AG04450 (cell line): ENCODE data around the gene BCL11B. TPM values are rescaled to one million over a fixed set of nuclear protein-coding genes. Genes with fewer than 3 reads are reported as not detected.

Experiments
- CTCF ChIA-PET: fragments of 300-600, 350-600 bp; formaldehyde crosslinking; extraction: SDS; loops from one replicate; lab custom pipeline; 2022; ENCODE audit warnings: antibody characterized with exemption, inconsistent platforms; lab: Charles Lee
- POLR2A ChIA-PET: fragments of 350-600 bp; formaldehyde crosslinking; extraction: SDS; loops from one replicate; lab custom pipeline; 2021; ENCODE audit warnings: antibody characterized with exemption, inconsistent platforms; lab: Yijun Ruan, JAX
- DNase-seq: peaks from one replicate; pipeline ENCODE4 v3.0.0-alpha.2; 2011; ENCODE audit warnings: low read depth, low spot score
- H3K27ac ChIP-seq: one replicate; pipeline ENCODE4 v1.5.1; 2012; ENCODE audit warnings: low read depth, low read length, control low read depth
- H3K27me3 ChIP-seq: one replicate; pipeline ENCODE4 v1.6.0; 2012; ENCODE audit warnings: low read length; ENCODE audit not compliant: control insufficient read depth, insufficient read depth
- H3K4me3 ChIP-seq: 2 replicates; pipeline ENCODE4 v1.5.1; 2011; ENCODE audit warnings: mild to moderate bottlenecking, low read depth, low read length, control low read depth
- H3K9me3 ChIP-seq: 2 replicates; pipeline ENCODE4 v1.5.1; 2012; ENCODE audit warnings: low read length; ENCODE audit not compliant: control insufficient read depth, insufficient read depth
- CTCF ChIP-seq: IDR thresholded peaks from 2 replicates; pipeline ENCODE4 v1.5.1; 2011; ENCODE audit warnings: low read depth, low read length, control low read depth, inconsistent platforms
- polyA plus RNA-seq: library from polyadenylated mRNA; depleted of rRNA; stranded (reverse); fragments of >200 nt; gene quantifications from 2 replicates; pipeline ENCODE4 v1.2.3, GENCODE V29; 2011

BCL11B gene
- polyA plus RNA-seq, 1 experiment = not detected

- H3K27me3 ChIP-seq = peaks cover 10% of the 10 kb centered on the region
- CTCF ChIA-PET = no interaction called here
- no peaks in the 10 kb centered on the region for H3K9me3 ChIP-seq
- H3K27ac ChIP-seq = no peak overlapping the region
- POLR2A ChIA-PET = no interaction called here
- no peak overlapping the region for H3K4me3 ChIP-seq
- no peak for TF ChIP-seq CTCF
- DNase-seq = no peak
Observed at GRCh38 chr14:99258341-99258861, 13.6 kb downstream of the BCL11B start.

GRCh38 chr14:99257673-99258221, 14.2 kb downstream of the BCL11B start:
- ChIA-PET POLR2A (no interaction called here), CTCF (no interaction called here)
- H3K27me3 ChIP-seq = peaks cover 10% of the 10 kb centered on the region

GRCh38 chr14:99257122-99257672, 14.8 kb downstream of the BCL11B start:
- no peak for TF ChIP-seq CTCF

More at GRCh38 chr14:99257673-99258221, 14.2 kb downstream of the BCL11B start:
- TF ChIP-seq CTCF = no peak
- H3K4me3 ChIP-seq = no peak overlapping the region
- H3K9me3 ChIP-seq = no peaks in the 10 kb centered on the region
- no peak overlapping the region for H3K27ac ChIP-seq
- DNase-seq = no peak

GRCh38 chr14:99256483-99256874, 15.5 kb downstream of the BCL11B start:
- Histone ChIP-seq H3K9me3 (no peaks in the 10 kb centered on the region), H3K27ac (no peak overlapping the region), H3K4me3 (no peak overlapping the region), H3K27me3 (peaks cover 7% of the 10 kb centered on the region)
- DNase-seq = no peak
- no peak for TF ChIP-seq CTCF
- POLR2A ChIA-PET = no interaction called here
- CTCF ChIA-PET = interaction anchor here (0.6 kb wide), 1 partner anchor 10 kb away, joined by 3 read pairs; no protein-coding TSS in a partner anchor

More at GRCh38 chr14:99257122-99257672, 14.8 kb downstream of the BCL11B start:
- H3K4me3 ChIP-seq = no peak overlapping the region
- POLR2A ChIA-PET = no interaction called here
- H3K9me3 ChIP-seq = no peaks in the 10 kb centered on the region
- CTCF ChIA-PET = interaction anchor here (0.6 kb wide), 1 partner anchor 9 kb away, joined by 3 read pairs; no protein-coding TSS in a partner anchor
- peaks cover 7% of the 10 kb centered on the region for H3K27me3 ChIP-seq
- DNase-seq = no peak
- no peak overlapping the region for H3K27ac ChIP-seq
